ENCODE data around the gene SELENOH.
"Not testable (repeated sequence)": the region's sequence is repeated elsewhere in the genome, so short reads cannot be mapped to it uniquely, and the experiment has no call there.

The SELENOH gene

GRCh38 chr11:57741132-57742086 lies at the start of gene SELENOH:
Gene SELENOH, plus strand, starts transcription at chr11:57741491. Its CDS starts 105 bp downstream, at chr11:57741596.
- peak; percentile 95 for DNase-seq

- no peak for DNase-seq
Measured at GRCh38 chr11:57698843-57699365, 42.4 kb upstream of the SELENOH start.

DNA sequence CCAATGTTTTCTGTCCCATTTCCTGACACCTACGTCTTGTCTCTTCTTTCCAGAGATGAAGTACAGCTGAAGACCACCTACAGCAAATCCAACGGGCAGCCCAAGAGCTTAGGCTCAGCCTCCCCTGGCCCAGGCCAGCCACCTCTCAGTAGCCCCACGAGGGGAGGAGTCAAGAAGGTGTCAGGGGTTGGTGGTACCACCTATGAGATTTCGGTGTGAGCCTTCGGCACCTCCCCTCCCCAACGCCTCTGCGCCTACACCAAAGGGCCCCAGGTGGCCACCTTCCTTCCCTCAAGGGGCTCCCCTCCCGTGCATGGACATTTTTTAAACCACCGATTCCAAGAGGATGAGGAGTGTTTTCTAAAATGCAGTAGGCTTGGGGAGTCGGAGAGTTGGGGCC lies 41.5 kb upstream of the SELENOH start:
- no peak for DNase-seq

DNA sequence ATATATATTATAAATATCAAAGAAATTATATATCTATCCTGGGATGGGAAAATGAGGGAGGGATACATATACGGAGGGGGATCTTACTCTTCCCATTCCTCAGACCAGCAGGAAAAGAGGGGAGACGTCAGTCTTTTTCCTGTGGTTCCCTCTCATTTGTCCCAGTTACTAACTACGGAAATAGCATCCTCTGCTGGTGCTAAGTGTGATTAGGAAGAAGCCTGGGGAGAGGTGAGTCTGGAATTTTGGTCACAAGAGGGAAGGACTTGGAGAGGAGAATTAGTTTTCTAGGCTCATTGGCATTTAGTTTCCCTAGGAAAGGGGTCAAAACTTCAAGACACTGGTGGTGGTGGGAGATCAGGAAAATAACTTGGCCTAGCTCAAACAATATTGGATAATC lies 40.9 kb upstream of the SELENOH start:
- DNase-seq = no peak

GRCh38 chr11:57703341-57703740 lies 38.0 kb upstream of the SELENOH start:
- no peak for DNase-seq

DNA sequence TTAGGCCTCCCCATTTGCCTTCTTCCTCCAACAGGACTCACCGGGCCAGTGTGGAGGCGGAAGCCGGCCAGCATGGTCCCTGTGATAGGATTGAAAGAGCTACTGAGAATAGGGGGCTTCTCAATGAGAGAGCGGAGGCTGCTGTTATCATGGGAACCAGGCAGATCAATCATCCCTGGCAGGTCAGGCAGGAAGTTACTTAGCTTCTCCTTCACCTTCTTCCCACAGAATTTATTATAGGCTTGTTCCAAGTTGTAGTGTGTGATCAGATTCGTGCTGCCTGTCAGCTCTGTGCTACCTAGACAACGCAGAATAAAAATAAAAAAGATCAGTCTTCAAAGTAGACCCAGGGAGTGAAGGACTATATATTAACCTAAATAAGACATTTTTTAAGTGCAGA lies 36.4 kb upstream of the SELENOH start:
- no peak for DNase-seq

GRCh38 chr11:57705432-57705831 lies 35.9 kb upstream of the SELENOH start:
- not testable (repeated sequence) for DNase-seq

- no peak for DNase-seq
Measured at GRCh38 chr11:57709802-57710367, 31.4 kb upstream of the SELENOH start.

DNA sequence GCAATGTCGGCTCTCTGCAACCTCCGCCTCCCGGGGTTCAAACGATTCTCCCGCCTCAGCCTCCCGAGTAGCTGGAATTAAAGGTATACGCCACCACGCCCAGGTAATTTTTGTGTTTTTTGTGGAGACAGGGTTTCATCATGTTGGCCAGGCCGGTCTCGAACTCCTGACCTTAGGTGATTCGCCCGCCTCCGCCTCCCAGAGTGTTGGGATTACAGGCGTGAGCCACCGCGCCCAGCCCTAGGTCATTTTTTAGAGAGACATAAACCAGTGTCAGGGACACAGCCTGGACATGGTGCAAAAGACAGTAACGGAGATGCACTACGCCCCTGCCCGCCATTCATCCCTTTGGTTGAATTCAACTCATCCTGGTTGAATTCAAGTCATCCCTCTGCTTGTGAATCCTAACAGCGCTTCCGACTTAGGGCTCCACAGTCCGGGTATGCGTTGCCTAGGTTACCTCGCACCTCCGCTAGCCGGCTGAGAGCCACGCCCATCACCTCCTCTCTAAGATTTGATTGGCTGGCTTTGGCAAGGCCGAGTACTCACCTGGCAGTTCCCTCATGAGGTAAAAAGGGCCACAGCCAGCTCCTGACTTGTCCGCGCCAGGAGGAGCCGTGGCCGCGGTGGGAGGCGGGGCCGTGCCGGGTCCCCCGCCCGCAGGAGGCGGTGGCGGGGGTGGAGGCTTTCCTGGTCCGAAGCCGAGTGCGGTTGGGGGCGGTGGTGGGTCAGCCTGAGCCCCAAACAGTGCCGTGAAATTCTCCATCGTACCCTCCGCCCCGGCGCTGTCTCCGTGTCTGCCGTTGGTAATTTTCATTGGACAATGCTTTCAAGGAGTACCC lies 29.7 kb upstream of the SELENOH start, which contains the start of gene MED19:
Gene MED19 (minus strand): TSS at position 802 of the 842 bp plus-strand sequence. CDS start 36 bp downstream, at position 766.
- DNase-seq = peak; percentile 92

- peak; percentile 98 for DNase-seq
Measured at GRCh38 chr11:57712256-57713150, 28.8 kb upstream of the SELENOH start, which contains the start of gene TMX2. Gene TMX2, plus strand, starts transcription at chr11:57712593. Its CDS starts 26 bp downstream, at chr11:57712619.

DNA sequence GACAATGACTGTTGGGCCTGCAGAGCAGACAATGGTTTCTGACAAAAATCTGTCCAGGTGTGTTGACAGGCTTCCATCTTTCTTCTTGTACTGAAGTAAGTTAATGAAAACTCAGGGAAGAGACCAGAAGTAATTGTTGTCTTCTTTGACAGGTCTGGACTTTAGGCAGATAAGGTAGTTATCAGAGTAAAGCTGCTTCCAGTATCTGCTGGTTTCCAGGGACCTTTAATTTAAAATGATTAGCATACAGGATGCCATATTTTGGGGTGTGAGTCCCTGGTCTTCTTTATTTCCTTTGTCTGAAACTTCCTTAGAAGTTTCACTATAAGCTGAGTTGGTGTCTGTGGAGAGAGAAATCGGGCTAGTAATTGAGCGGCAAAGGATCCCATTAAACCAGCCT lies 27.5 kb upstream of the SELENOH start:
- no peak for DNase-seq

DNA sequence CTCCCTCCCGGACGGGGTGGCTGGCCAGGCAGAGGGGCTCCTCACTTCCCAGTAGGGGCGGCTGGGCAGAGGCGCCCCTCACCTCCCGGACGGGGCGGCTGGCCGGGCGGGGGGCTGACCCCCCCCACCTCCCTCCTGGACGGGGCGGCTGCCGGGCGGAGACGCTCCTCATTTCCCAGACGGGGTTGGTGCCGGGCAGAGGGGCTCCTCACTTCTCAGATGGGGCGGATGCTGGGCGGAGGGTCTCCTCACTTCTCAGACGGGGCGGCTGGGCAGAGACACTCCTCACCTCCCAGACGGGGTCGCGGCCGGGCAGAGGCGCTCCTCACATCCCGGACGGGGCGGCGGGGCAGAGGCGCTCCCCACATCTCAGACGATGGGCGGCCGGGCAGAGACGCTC lies 24.6 kb upstream of the SELENOH start:
- not testable (repeated sequence) for DNase-seq

GRCh38 chr11:57727185-57727584 lies 14.1 kb upstream of the SELENOH start:
- DNase-seq = no peak

DNA sequence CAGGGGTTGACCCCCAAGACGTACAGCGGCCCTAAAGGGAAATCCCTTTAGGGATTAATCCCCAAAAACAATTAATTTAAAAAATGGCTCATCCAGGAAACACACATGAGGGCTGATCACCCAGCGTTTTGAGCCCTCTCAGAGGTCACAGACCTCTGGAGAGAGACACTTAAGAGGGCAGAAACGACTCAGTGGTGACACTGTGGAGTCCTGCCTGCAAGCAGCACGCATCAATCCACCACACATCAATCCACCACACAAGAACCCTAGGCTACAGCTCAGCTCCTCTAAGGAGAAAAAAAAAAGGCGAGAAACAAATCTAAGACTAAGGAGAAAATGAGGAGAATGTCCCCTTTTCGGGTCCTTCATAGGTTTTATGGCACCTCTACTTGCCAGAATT lies 12.5 kb upstream of the SELENOH start:
- DNase-seq = no peak

GRCh38 chr11:57729479-57729878 lies 11.8 kb upstream of the SELENOH start:
- DNase-seq = no peak

DNA sequence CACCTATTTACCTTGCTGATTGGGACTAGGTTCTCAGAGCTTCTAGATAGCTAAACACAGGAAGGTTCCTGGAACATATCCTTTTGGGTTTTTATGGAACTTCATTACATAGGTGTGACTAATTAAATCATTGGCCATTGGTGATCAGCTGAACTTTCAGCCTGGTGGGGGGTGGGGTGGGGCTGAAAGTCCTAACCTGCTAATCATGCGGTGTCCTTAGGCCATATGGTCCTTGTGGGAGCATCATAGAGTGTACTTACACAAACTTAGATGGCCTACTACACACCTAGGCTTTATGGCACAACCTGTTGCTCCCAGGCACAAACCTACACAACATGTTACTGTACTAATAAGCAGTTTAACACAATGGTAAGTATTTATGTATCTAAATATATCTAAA lies 8.6 kb upstream of the SELENOH start:
- no peak for DNase-seq

GRCh38 chr11:57735619-57736298 lies 5.5 kb upstream of the SELENOH start:
- DNase-seq = no peak

- no peak for DNase-seq
Measured at GRCh38 chr11:57742087-57742452, 779 bp downstream of the SELENOH start.

DNA sequence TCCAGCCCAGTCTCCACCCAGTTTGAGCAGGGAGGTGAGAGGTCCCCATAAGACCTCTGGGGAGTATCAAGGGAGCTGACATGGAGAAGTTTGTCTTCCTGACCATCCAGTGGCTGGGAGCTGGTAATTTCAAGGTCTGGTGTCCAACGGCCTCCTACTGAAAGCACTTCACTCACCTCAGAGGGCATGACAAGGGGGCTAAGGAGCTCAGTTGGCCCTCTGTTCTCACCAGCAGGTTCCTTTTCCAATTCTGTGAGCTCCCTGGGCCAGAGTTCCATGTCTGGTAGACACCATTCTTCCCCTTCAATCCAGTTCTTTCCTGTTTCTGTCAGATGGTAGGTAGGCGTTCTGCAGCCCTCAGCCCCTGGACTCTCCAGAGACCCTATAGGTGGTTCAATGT lies 3.1 kb downstream of the SELENOH start:
- DNase-seq = no peak

DNA sequence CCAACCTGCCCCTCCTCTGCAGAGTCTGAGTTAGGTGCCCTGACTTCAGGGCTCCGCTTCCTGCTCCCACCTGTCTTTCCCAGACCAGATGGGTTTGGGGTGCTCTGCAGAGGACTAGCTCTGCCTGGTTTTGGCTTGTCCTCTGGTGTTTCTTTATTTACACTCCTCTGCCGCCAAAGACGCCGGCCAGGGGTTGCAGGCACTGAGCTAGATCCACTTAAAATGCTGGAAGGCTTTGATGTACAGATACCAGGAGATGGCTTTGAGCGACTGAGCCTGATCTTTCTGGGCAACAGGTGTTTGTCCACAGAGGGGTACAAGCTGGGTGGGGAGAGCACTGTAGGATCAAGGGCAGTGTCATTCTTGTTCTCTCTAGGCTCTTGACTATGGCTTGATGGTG lies 3.9 kb downstream of the SELENOH start:
- DNase-seq = no peak

- DNase-seq = no peak
Measured at GRCh38 chr11:57746920-57747319, 5.6 kb downstream of the SELENOH start.

All from NCI-H226 (cell line).